Stimulated activated naive CD8-positive, alpha-beta T cell treated with anti-CD3 and anti-CD28 coated beads, Interleukin-15, Interleukin-2, amounts not matched to agents 100 ng/mL and 50 ng/mL, for 24 hours (primary cell): Measurements from ENCODE around the gene TLR3.

Source experiments
- H3K27ac Mint-ChIP-seq: one replicate; pipeline ENCODE4 v1.8.0; 2021; ENCODE audit warnings: mild to moderate bottlenecking, mixed read lengths
- H3K27me3 Mint-ChIP-seq: one replicate; pipeline ENCODE4 v1.8.0; 2021; ENCODE audit warnings: mixed read lengths
- H3K36me3 Mint-ChIP-seq: one replicate; pipeline ENCODE4 v1.8.0; 2021; ENCODE audit warnings: low read depth, mixed read lengths
- H3K4me1 Mint-ChIP-seq: one replicate; pipeline ENCODE4 v1.8.0; 2021; ENCODE audit warnings: low read depth, mixed read lengths
- H3K4me3 Mint-ChIP-seq: one replicate; pipeline ENCODE4 v1.8.0; 2021; ENCODE audit warnings: mild to moderate bottlenecking, mixed read lengths
- H3K9me3 Mint-ChIP-seq: one replicate; pipeline ENCODE4 v1.8.0; 2021; ENCODE audit warnings: mixed read lengths

TLR3 gene

DNA sequence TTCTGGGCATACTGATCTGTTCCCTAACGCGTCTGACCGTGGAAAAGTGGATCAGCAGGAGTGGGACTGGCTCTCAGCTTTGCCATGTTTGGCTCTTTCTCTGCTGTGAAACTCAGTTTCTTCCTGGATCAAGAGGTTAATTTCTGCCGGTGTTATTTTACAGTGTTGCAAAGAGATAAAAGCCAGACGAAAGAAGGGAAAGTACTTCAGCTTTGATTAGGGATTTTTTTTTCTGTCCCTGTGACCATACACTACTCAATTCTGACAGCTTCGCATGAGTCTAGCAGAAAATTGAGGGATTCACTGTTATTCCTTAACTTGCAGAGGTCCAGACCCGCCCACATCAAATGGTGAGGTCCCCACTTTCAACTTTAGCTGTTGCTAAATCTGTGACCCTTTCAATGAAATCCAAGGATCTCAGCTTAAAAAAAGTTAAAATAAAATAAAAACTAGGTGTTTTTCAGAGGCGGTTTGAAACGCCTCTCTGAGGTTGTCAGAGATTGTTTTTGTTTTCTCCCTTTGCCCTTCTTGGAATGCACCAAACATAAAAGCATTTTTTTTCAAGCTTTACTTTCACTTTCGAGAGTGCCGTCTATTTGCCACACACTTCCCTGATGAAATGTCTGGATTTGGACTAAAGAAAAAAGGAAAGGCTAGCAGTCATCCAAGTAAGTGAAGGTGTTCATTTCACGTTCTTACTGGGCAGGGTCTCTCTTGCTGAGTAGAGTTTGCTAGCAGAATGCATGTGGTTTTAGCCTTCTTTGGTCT lies at the start of gene TLR3:
TSS of gene TLR3 (plus strand) at position 576 of the 768 bp plus-strand sequence. CDS start 7,464 bp downstream, outside the sequence.
- Mint-ChIP-seq H3K9me3 (no peaks in the 10 kb centered on the region), H3K27me3 (peaks cover 21% of the 10 kb centered on the region), H3K36me3 (no peaks in the 10 kb centered on the region), H3K27ac (no peak within 1 kb of the TSS), H3K4me1 (peaks cover 14% of the 10 kb centered on the region), H3K4me3 (peak within 1 kb of the TSS; percentile 81)

DNA sequence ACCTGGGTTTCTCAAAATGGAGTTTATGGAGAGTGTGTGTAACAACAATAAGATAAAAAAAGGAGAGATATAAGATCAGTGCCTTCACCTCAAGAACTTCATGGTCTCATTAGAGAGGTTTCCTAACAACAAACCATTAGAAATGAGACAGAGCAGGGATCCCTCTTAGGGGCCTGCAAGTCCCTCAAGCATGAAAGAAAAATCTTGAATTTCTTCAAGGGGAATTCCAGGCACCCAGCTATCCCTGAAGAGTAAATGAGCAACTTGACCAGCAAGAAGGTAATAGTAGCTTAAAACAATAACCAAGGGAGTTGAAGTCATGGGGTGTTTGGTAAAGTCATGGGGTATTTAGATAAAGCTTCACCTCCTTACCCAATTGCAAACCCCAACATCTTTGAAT lies 49.7 kb upstream of the TLR3 start:
- Mint-ChIP-seq H3K27ac (no peak overlapping the region), H3K4me3 (no peak overlapping the region), H3K27me3 (peaks cover 20% of the 10 kb centered on the region), H3K36me3 (no peaks in the 10 kb centered on the region), H3K4me1 (no peaks in the 10 kb centered on the region), H3K9me3 (no peaks in the 10 kb centered on the region)

- no peaks in the 10 kb centered on the region for H3K4me1 Mint-ChIP-seq
- no peak overlapping the region for H3K4me3 Mint-ChIP-seq
- H3K9me3 Mint-ChIP-seq = no peaks in the 10 kb centered on the region
- peaks cover 19% of the 10 kb centered on the region for H3K27me3 Mint-ChIP-seq
- H3K36me3 Mint-ChIP-seq = no peaks in the 10 kb centered on the region
- no peak overlapping the region for H3K27ac Mint-ChIP-seq
Measured at GRCh38 chr4:186020106-186020792, 48.7 kb upstream of the TLR3 start.

- no peaks in the 10 kb centered on the region for H3K36me3 Mint-ChIP-seq
- no peak overlapping the region for H3K27ac Mint-ChIP-seq
- no peaks in the 10 kb centered on the region for H3K9me3 Mint-ChIP-seq
- no peak overlapping the region for H3K4me3 Mint-ChIP-seq
- no peaks in the 10 kb centered on the region for H3K4me1 Mint-ChIP-seq
- peaks cover 16% of the 10 kb centered on the region for H3K27me3 Mint-ChIP-seq
Measured at GRCh38 chr4:186020793-186021407, 48.1 kb upstream of the TLR3 start.

DNA sequence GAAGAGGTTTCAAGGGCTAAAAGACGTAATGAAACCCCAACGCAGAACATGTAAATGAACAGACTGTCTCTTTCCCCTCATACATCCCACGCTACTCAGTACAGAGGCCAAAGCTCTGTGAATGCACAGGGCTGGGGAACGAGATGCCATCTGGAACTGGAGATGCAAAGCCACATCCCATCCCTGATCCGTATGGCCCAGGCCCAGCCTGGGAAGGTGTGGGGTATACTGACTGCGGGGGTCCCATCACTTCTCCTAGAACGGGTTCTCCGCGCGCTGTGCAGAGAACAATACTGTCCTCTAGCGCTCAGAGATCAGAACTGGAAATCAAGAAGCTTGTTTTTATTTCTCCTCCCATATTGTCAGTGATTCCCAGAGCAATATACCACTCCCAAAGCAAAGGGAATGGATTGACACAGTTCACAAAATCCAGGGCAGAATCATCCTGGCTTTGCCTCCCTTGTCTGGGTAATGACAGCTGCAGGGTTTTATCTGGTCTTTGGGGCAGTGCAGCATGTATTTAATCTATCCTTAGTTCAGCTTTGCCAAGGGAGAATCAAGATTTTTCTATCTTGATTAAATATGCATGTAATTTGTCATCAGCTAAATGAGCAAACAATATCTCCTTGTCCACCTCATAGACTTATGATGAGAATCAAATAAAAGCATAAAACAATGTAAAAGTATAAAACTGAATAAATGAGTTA lies 47.3 kb upstream of the TLR3 start:
- Mint-ChIP-seq H3K4me3 (no peak overlapping the region), H3K9me3 (no peaks in the 10 kb centered on the region), H3K36me3 (no peaks in the 10 kb centered on the region), H3K27me3 (peaks cover 16% of the 10 kb centered on the region), H3K4me1 (no peaks in the 10 kb centered on the region), H3K27ac (no peak overlapping the region)

DNA sequence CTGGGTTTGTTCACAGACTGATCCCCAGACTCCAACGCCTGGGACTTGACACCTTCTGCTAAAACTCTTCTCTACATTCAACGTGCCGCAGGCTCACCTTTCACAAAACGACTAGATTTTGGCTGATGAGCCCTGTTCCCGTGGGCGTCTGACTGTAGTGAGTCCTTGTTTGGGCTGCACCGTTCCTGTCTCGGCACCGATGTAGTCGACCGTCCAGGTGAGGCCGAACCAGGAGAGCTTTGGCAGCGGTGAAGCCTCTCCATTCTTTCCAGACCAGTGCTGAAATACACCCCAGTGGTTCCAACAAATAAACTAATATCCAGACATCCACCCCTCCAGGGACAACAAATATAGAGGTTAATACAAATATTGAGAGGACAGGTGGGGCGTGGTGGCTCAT lies 45.0 kb upstream of the TLR3 start:
- no peaks in the 10 kb centered on the region for H3K36me3 Mint-ChIP-seq
- no peak overlapping the region for H3K27ac Mint-ChIP-seq
- no peak overlapping the region for H3K4me3 Mint-ChIP-seq
- H3K9me3 Mint-ChIP-seq = no peaks in the 10 kb centered on the region
- H3K4me1 Mint-ChIP-seq = no peaks in the 10 kb centered on the region
- H3K27me3 Mint-ChIP-seq = peaks cover 13% of the 10 kb centered on the region

- peaks cover 18% of the 10 kb centered on the region for H3K27me3 Mint-ChIP-seq
- H3K9me3 Mint-ChIP-seq = no peaks in the 10 kb centered on the region
Measured at GRCh38 chr4:186024637-186025407, 44.1 kb upstream of the TLR3 start.

GRCh38 chr4:186025408-186025690 lies 43.6 kb upstream of the TLR3 start:
- H3K27ac Mint-ChIP-seq = no peak overlapping the region
- H3K27me3 Mint-ChIP-seq = peaks cover 18% of the 10 kb centered on the region
- H3K36me3 Mint-ChIP-seq = no peaks in the 10 kb centered on the region
- no peaks in the 10 kb centered on the region for H3K4me1 Mint-ChIP-seq
- no peaks in the 10 kb centered on the region for H3K9me3 Mint-ChIP-seq
- H3K4me3 Mint-ChIP-seq = no peak overlapping the region

More at GRCh38 chr4:186024637-186025407, 44.1 kb upstream of the TLR3 start:
- Mint-ChIP-seq H3K4me3 (no peak overlapping the region), H3K4me1 (no peaks in the 10 kb centered on the region), H3K36me3 (no peaks in the 10 kb centered on the region), H3K27ac (no peak overlapping the region)

- no peak overlapping the region for H3K4me3 Mint-ChIP-seq
- H3K27ac Mint-ChIP-seq = no peak overlapping the region
- H3K4me1 Mint-ChIP-seq = no peaks in the 10 kb centered on the region
- H3K27me3 Mint-ChIP-seq = peaks cover 20% of the 10 kb centered on the region
- H3K36me3 Mint-ChIP-seq = no peaks in the 10 kb centered on the region
- no peaks in the 10 kb centered on the region for H3K9me3 Mint-ChIP-seq
Measured at GRCh38 chr4:186027405-186027804, 41.6 kb upstream of the TLR3 start.

GRCh38 chr4:186029571-186030398 lies 39.2 kb upstream of the TLR3 start:
- H3K9me3 Mint-ChIP-seq = no peaks in the 10 kb centered on the region
- no peak overlapping the region for H3K4me3 Mint-ChIP-seq
- H3K27me3 Mint-ChIP-seq = peaks cover 20% of the 10 kb centered on the region
- H3K36me3 Mint-ChIP-seq = no peaks in the 10 kb centered on the region
- H3K4me1 Mint-ChIP-seq = no peaks in the 10 kb centered on the region
- H3K27ac Mint-ChIP-seq = no peak overlapping the region

DNA sequence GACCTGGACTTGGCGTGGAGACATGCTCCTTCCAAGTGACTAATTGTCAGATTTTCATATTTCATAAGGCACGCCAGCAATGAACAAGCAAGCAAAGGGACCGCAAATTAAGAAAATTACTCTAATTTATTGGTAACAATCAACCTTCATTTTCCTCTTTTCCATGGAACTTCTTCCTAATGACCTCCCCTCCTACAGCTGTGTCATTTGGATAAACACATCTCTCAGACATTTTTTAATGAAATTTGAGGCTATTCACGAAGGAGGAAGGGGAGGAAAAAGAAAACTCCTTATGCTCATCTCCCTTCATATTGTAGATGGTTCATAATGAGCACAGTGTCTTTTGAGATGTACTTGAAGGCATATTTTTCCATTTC lies 38.6 kb upstream of the TLR3 start:
- H3K4me3 Mint-ChIP-seq = no peak overlapping the region
- no peaks in the 10 kb centered on the region for H3K4me1 Mint-ChIP-seq
- no peaks in the 10 kb centered on the region for H3K36me3 Mint-ChIP-seq
- H3K27ac Mint-ChIP-seq = no peak overlapping the region
- peaks cover 17% of the 10 kb centered on the region for H3K27me3 Mint-ChIP-seq
- no peaks in the 10 kb centered on the region for H3K9me3 Mint-ChIP-seq

- no peak overlapping the region for H3K4me3 Mint-ChIP-seq
- H3K27me3 Mint-ChIP-seq = peaks cover 19% of the 10 kb centered on the region
- H3K9me3 Mint-ChIP-seq = no peaks in the 10 kb centered on the region
- H3K27ac Mint-ChIP-seq = no peak overlapping the region
- no peaks in the 10 kb centered on the region for H3K36me3 Mint-ChIP-seq
- H3K4me1 Mint-ChIP-seq = no peaks in the 10 kb centered on the region
Measured at GRCh38 chr4:186030795-186031194, 38.2 kb upstream of the TLR3 start.

GRCh38 chr4:186032259-186032658 lies 36.7 kb upstream of the TLR3 start:
- H3K4me3 Mint-ChIP-seq = no peak overlapping the region
- H3K4me1 Mint-ChIP-seq = no peaks in the 10 kb centered on the region
- H3K9me3 Mint-ChIP-seq = no peaks in the 10 kb centered on the region
- H3K27ac Mint-ChIP-seq = no peak overlapping the region
- no peaks in the 10 kb centered on the region for H3K36me3 Mint-ChIP-seq
- H3K27me3 Mint-ChIP-seq = peaks cover 33% of the 10 kb centered on the region

GRCh38 chr4:186033027-186033426 lies 35.9 kb upstream of the TLR3 start:
- Mint-ChIP-seq H3K36me3 (no peaks in the 10 kb centered on the region), H3K27me3 (peaks cover 38% of the 10 kb centered on the region), H3K4me1 (no peaks in the 10 kb centered on the region), H3K4me3 (no peak overlapping the region), H3K9me3 (no peaks in the 10 kb centered on the region), H3K27ac (no peak overlapping the region)
